Keratinocyte (primary cell): Measurements from ENCODE around the gene LHX2. TPM values are rescaled to one million over a fixed set of nuclear protein-coding genes. Genes with fewer than 3 reads are reported as not detected.

Experiments
- DNase-seq: peaks from one replicate; pipeline ENCODE4 v3.0.0-alpha.2; 2011; ENCODE audit warnings: low read depth, missing footprints, low spot score
- FAIRE-seq: peaks from 2 replicates; lab custom pipeline; 2011; peaks lifted over from hg19 to GRCh38; lab: Jason Lieb, UNC
- H2AFZ ChIP-seq: 2 replicates; pipeline ENCODE4 v1.6.0; 2012; ENCODE audit warnings: low read length, control low read depth, inconsistent platforms; ENCODE audit not compliant: control insufficient read depth
- H3K27ac ChIP-seq: 2 replicates; pipeline ENCODE4 v1.5.1; 2011; ENCODE audit warnings: low read length; ENCODE audit not compliant: control insufficient read depth, insufficient read depth
- H3K27me3 ChIP-seq: 3 replicates; pipeline ENCODE4 v1.6.0; 2011; ENCODE audit warnings: low read length; ENCODE audit not compliant: control insufficient read depth, insufficient read depth; ENCODE audit errors: extremely low read depth
- H3K36me3 ChIP-seq, 2 experiments: 2 replicates in 1 of 2; 3 replicates in 1 of 2; pipeline ENCODE4 v1.5.1; 2011; ENCODE audit warnings: low read length in 2 of 2, mild to moderate bottlenecking in 1 of 2; ENCODE audit not compliant: control insufficient read depth in 2 of 2, insufficient read depth in 2 of 2; ENCODE audit errors: extremely low read depth in 1 of 2
- H3K4me1 ChIP-seq: 3 replicates; pipeline ENCODE4 v1.5.1; 2011; ENCODE audit warnings: low read length; ENCODE audit not compliant: control insufficient read depth, insufficient read depth; ENCODE audit errors: extremely low read depth
- H3K4me2 ChIP-seq: 3 replicates; pipeline ENCODE4 v1.6.0; 2011; ENCODE audit warnings: low read depth, low read length; ENCODE audit not compliant: control insufficient read depth, insufficient read depth; ENCODE audit errors: extremely low read depth
- H3K4me3 ChIP-seq, 3 experiments: fragments of 200-600 bp in 1 of 3; sonication (generic) in 1 of 3; 2 replicates in 2 of 3; 3 replicates in 1 of 3; pipeline ENCODE4 v1.5.1; 2011 to 2016; ENCODE audit warnings: low read length in 3 of 3, mild to moderate bottlenecking in 3 of 3, control low read depth in 2 of 3, inconsistent platforms in 1 of 3, low read depth in 1 of 3, mixed read lengths in 1 of 3, mixed run types in 1 of 3, moderate library complexity in 1 of 3; ENCODE audit not compliant: control insufficient read depth in 2 of 3, insufficient read depth in 2 of 3; ENCODE audit errors: extremely low read depth in 1 of 3
- H3K79me2 ChIP-seq: 2 replicates; pipeline ENCODE4 v1.6.0; 2012; ENCODE audit warnings: low read length; ENCODE audit not compliant: control insufficient read depth, insufficient read depth
- H3K9ac ChIP-seq: 3 replicates; pipeline ENCODE4 v1.6.0; 2011; ENCODE audit warnings: low read length; ENCODE audit not compliant: control insufficient read depth, insufficient read depth; ENCODE audit errors: extremely low read depth
- H3K9me1 ChIP-seq: 3 replicates; pipeline ENCODE4 v1.6.0; 2011; ENCODE audit warnings: low read length; ENCODE audit not compliant: control insufficient read depth, insufficient read depth; ENCODE audit errors: extremely low read depth
- H3K9me3 ChIP-seq: 2 replicates; pipeline ENCODE4 v1.5.1; 2012; ENCODE audit warnings: low read depth, low read length; ENCODE audit not compliant: control insufficient read depth
- H4K20me1 ChIP-seq: 3 replicates; pipeline ENCODE4 v1.6.0; 2011; ENCODE audit warnings: low read length; ENCODE audit not compliant: control insufficient read depth, insufficient read depth; ENCODE audit errors: extremely low read depth
- CTCF ChIP-seq, 3 experiments: IDR thresholded peaks in 1 of 3; conservative IDR thresholded peaks in 1 of 3; optimal IDR thresholded peaks in 1 of 3; 2 replicates in 2 of 3; 3 replicates in 1 of 3; pipeline versions ENCODE3 to v1.5.1; 2011; ENCODE audit warnings: low read length in 3 of 3, mild to moderate bottlenecking in 3 of 3, moderate library complexity in 2 of 3, control low read depth in 1 of 3, inconsistent platforms in 1 of 3; ENCODE audit not compliant: insufficient read depth in 2 of 3; ENCODE audit errors: extremely low read depth in 1 of 3
- EZH2 ChIP-seq: IDR thresholded peaks from one replicate; pipeline ENCODE4 v1.6.1; 2012; ENCODE audit warnings: inconsistent platforms, mild to moderate bottlenecking, low read length, moderate library complexity
- dilution Hi-C: fragments of 300-500 bp; cut with MboI; formaldehyde crosslinking; loops from one replicate; pipeline ENCODE4 v1.7.0; 2020; ENCODE audit warnings: low sequenced_read_pairs; ENCODE audit not compliant: extremely low pct_ligation_motif_present
- polyA plus RNA-seq, 5 experiments: library from polyadenylated mRNA; depleted of rRNA in 3 of 5; stranded (reverse) in 3 of 5; stranded (forward) in 1 of 5; unstranded in 1 of 5; fragments of >200 nt; gene quantifications; 1 replicate in 1 of 5; 2 replicates in 3 of 5; 3 replicates in 1 of 5; pipeline versions ENCODE4 v1.2.1 to v1.2.3, GENCODE V29; 2011 to 2012; ENCODE audit warnings: missing spikeins in 2 of 5, low read depth in 1 of 5, low replicate concordance in 1 of 5

LHX2 gene
- polyA plus RNA-seq, 1 donor (not counting 4 experiments of a cell fraction or from before 2014, with no cell fraction given): 0.07 TPM

GRCh38 chr9:123965801-123966686 lies 45.5 kb upstream of the LHX2 start:
- FAIRE-seq (no peak), DNase-seq (no peak)
- Histone ChIP-seq H3K9ac (no peak overlapping the region), H2AFZ (no peak overlapping the region), H3K79me2 (no peaks in the 10 kb centered on the region), H3K4me2 (no peak overlapping the region), H3K9me1 (no peaks in the 10 kb centered on the region), H3K4me1 (no peaks in the 10 kb centered on the region), H3K9me3 (no peaks in the 10 kb centered on the region), H3K27ac (no peak overlapping the region), H3K4me3 (no peak overlapping the region), H4K20me1 (no peaks in the 10 kb centered on the region), H3K36me3 (no peaks in the 10 kb centered on the region), H3K27me3 (peaks cover 18% of the 10 kb centered on the region)
- dilution Hi-C loops: no loop called here
- TF ChIP-seq EZH2: no peak
- TF ChIP-seq CTCF (optimal IDR thresholded peaks at IDR 0.05 in 1 of 3, IDR thresholded peaks at IDR 0.05 in 1 of 3, conservative IDR thresholded peaks at IDR 0.05 in 1 of 3; ENCODE audit: extremely low read depth in 1 of 3, insufficient read depth in 2 of 3, low read length in 3 of 3): no peak

- DNase-seq (no peak), FAIRE-seq (no peak)
- Histone ChIP-seq H3K4me3 (no peak overlapping the region), H3K9me3 (peaks cover 2% of the 10 kb centered on the region), H3K9me1 (no peaks in the 10 kb centered on the region), H3K9ac (no peak overlapping the region), H3K79me2 (no peaks in the 10 kb centered on the region), H3K27me3 (peaks cover 13% of the 10 kb centered on the region), H4K20me1 (no peaks in the 10 kb centered on the region), H3K4me2 (no peak overlapping the region), H3K36me3 (no peaks in the 10 kb centered on the region), H3K4me1 (no peaks in the 10 kb centered on the region), H3K27ac (no peak overlapping the region), H2AFZ (no peak overlapping the region)
- dilution Hi-C loops: no loop called here
- TF ChIP-seq EZH2 (no peak), CTCF (optimal IDR thresholded peaks at IDR 0.05 in 1 of 3, IDR thresholded peaks at IDR 0.05 in 1 of 3, conservative IDR thresholded peaks at IDR 0.05 in 1 of 3; ENCODE audit: extremely low read depth in 1 of 3, insufficient read depth in 2 of 3, low read length in 3 of 3) (no peak)
These were observed 44.2 kb upstream of the LHX2 start for GRCh38 chr9:123967323-123967722.
